ENCODE results near the gene SCAI. TPM values are rescaled to one million over a fixed set of nuclear protein-coding genes. Genes with fewer than 3 reads are reported as not detected.
"Not testable (repeated sequence)": the region's sequence is repeated elsewhere in the genome, so short reads cannot be mapped to it uniquely, and the experiment has no call there.

SCAI gene
- total and polyA plus RNA-seq, 2 donors = 1.8 to 25.1 TPM

DNA sequence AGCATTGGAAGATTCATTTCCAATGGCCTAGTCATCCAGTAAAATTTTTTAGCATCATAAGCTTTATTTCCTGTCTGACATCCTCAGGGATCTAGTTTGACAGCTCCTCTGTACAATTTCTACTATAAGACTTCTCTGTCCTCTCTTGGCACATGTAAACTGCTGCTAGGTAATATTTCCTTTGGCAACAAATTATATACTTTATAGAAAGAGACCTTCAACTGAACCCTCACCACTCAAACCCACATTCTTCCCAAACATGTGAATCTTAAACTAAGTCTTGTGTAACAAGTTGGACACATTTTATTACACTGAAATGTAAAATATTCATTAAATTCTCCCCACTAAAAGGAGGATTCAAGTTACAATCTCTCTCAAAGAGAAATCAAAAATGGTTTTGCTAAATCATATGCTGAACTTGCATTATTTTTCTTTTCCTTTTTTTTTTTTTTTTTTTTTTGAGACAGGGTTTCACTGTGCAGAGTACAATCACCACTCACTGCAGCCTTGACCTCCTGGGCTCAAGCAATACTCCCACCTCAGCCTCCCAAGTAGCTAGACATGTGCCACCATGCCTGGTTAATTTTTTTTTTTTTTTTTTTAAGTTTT, 36.9 kb downstream of the SCAI start:
- no peak for DNase-seq (ENCODE audit: extremely low spot score)
- Histone ChIP-seq H3K36me3 (ENCODE audit: insufficient read depth) (no peaks in the 10 kb centered on the region), H3K4me3 (ENCODE audit: low read depth, low read length) (no peak overlapping the region), H3K27ac (ENCODE audit: low read depth) (no peak overlapping the region), H3K4me1 (ENCODE audit: insufficient read depth) (no peaks in the 10 kb centered on the region)

GRCh38 chr9:125103770-125104460, 39.4 kb downstream of the SCAI start:
- Histone ChIP-seq H3K4me1 (ENCODE audit: insufficient read depth) (no peaks in the 10 kb centered on the region), H3K27ac (ENCODE audit: low read depth) (no peak overlapping the region), H3K36me3 (ENCODE audit: insufficient read depth) (no peaks in the 10 kb centered on the region), H3K4me3 (ENCODE audit: low read depth, low read length) (no peak overlapping the region)
- no peak for DNase-seq (ENCODE audit: extremely low spot score)
- 69% methylated on average over 3 of the region's 3 CpGs for WGBS

- no peaks in the 10 kb centered on the region for H3K36me3 ChIP-seq (ENCODE audit: insufficient read depth)
- WGBS = 97% methylated on average over 1 of the region's 1 CpG
- no peaks in the 10 kb centered on the region for H3K4me1 ChIP-seq (ENCODE audit: insufficient read depth)
- DNase-seq (ENCODE audit: extremely low spot score) = no peak
- no peak overlapping the region for H3K4me3 ChIP-seq (ENCODE audit: low read depth, low read length)
- H3K27ac ChIP-seq (ENCODE audit: low read depth) = no peak overlapping the region
Observed at GRCh38 chr9:125103021-125103420, 40.3 kb downstream of the SCAI start.

DNA sequence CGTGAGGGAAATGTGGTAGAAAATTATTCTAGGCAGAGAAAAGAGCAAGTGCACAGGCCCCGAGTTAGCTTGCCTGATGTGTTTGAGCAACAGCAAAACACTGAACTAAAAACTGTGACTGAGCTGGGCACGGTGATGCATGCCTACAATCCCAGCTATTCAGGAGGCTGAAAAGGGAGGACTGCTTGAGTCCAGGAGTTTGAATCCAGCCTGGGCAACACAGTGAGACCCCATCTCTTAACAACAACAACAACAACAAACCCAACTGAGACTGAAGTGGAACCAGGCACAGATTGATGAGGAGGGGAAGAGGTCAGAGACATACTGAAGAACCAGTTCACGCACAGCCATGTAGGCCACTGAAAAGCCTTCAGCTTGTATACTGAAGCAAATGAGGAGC, 42.5 kb downstream of the SCAI start:
- Histone ChIP-seq H3K27ac (ENCODE audit: low read depth) (no peak overlapping the region), H3K4me1 (ENCODE audit: insufficient read depth) (no peaks in the 10 kb centered on the region), H3K36me3 (ENCODE audit: insufficient read depth) (no peaks in the 10 kb centered on the region), H3K4me3 (ENCODE audit: low read depth, low read length) (no peak overlapping the region)
- no peak for DNase-seq (ENCODE audit: extremely low spot score)
- WGBS = 89% methylated on average over 4 of the region's 4 CpGs

GRCh38 chr9:125099816-125100215, 43.5 kb downstream of the SCAI start:
- WGBS = 83% methylated on average over 3 of the region's 3 CpGs
- no peak overlapping the region for H3K27ac ChIP-seq (ENCODE audit: low read depth)
- peak overlapping the region; percentile 3 for H3K4me3 ChIP-seq (ENCODE audit: low read depth, low read length)
- no peak for DNase-seq (ENCODE audit: extremely low spot score)
- no peaks in the 10 kb centered on the region for H3K4me1 ChIP-seq (ENCODE audit: insufficient read depth)
- H3K36me3 ChIP-seq (ENCODE audit: insufficient read depth) = no peaks in the 10 kb centered on the region

GRCh38 chr9:125095821-125096443, 47.4 kb downstream of the SCAI start:
- 98% methylated on average over 2 of the region's 2 CpGs for WGBS
- DNase-seq (ENCODE audit: extremely low spot score) = no peak
- no peak overlapping the region for H3K27ac ChIP-seq (ENCODE audit: low read depth)
- no peaks in the 10 kb centered on the region for H3K4me1 ChIP-seq (ENCODE audit: insufficient read depth)
- no peak overlapping the region for H3K4me3 ChIP-seq (ENCODE audit: low read depth, low read length)
- H3K36me3 ChIP-seq (ENCODE audit: insufficient read depth) = no peaks in the 10 kb centered on the region

DNA sequence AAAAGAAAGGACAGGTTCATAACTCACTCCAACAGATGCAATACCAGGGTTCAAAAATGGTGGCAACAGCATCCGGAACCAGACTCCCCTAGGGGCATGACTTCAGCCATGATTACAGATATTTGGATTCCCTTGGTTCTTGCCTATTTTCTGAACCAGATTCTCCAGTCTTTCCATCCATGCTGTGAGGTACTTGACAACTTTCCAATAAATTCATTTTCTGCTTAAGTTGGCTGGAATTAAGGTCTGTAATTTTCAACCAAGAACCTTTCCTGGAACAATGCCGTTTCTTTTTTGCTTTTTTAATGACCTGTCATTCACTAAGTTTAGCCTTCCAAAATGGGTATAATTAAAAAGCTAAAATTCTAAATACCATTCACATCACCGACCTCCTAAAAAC, 52.2 kb downstream of the SCAI start:
- WGBS = 83% methylated on average over 3 of the region's 3 CpGs

GRCh38 chr9:125089331-125089730, 54.0 kb downstream of the SCAI start:
- H3K4me1 ChIP-seq (ENCODE audit: insufficient read depth) = no peaks in the 10 kb centered on the region
- DNase-seq (ENCODE audit: extremely low spot score) = no peak
- no peaks in the 10 kb centered on the region for H3K36me3 ChIP-seq (ENCODE audit: insufficient read depth)
- no peak overlapping the region for H3K4me3 ChIP-seq (ENCODE audit: low read depth, low read length)
- H3K27ac ChIP-seq (ENCODE audit: low read depth) = no peak overlapping the region

More for the DNA sequence above, 52.2 kb downstream of the SCAI start:
- Histone ChIP-seq H3K27ac (ENCODE audit: low read depth) (no peak overlapping the region), H3K4me1 (ENCODE audit: insufficient read depth) (no peaks in the 10 kb centered on the region), H3K4me3 (ENCODE audit: low read depth, low read length) (no peak overlapping the region), H3K36me3 (ENCODE audit: insufficient read depth) (no peaks in the 10 kb centered on the region)
- no peak for DNase-seq (ENCODE audit: extremely low spot score)

- Histone ChIP-seq H3K36me3 (ENCODE audit: insufficient read depth) (no peaks in the 10 kb centered on the region), H3K27ac (ENCODE audit: low read depth) (no peak overlapping the region), H3K4me1 (ENCODE audit: insufficient read depth) (no peaks in the 10 kb centered on the region), H3K4me3 (ENCODE audit: low read depth, low read length) (no peak overlapping the region)
- WGBS = 86% methylated on average over 5 of the region's 5 CpGs
- no peak for DNase-seq (ENCODE audit: extremely low spot score)
Observed at GRCh38 chr9:125088752-125089151, 54.6 kb downstream of the SCAI start.

DNA sequence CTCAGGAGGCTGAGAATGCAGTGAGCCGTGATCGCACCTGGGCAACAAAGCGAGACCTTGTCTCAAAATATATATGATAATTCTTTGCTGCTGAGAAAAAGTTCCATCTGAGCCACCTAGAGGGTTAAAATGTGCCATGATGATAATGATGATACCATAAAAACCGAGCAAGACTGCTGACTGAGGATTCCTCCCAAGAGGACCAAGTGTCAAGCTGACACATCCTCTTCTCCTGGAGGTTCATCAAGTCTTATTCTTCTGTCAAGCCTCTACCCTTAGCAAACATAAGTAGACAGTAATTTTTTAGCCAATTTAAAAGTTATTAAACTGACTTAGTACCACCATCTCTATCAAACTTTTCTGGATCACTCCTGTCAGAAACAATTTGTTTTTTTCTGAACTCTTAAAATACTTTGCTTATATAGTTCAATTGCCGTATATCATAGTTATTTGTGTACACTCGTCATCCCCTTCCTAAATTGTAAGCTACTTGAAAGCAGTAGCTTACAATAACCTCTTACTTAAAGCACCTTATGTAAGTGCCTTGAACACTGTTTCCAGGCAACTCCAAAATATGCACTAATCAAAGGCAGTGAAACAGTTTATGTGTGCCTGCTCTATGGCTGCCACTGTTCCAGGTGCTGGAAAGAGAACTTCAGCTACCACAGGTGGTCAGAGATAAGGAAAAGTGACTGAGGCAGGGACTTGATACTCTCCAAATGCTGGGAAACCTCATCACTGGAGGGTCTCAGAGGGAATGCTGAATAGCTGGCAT, 57.4 kb downstream of the SCAI start:
- Histone ChIP-seq H3K27ac (ENCODE audit: low read depth) (no peak overlapping the region), H3K4me3 (ENCODE audit: low read depth, low read length) (no peak overlapping the region), H3K36me3 (ENCODE audit: insufficient read depth) (no peaks in the 10 kb centered on the region), H3K4me1 (ENCODE audit: insufficient read depth) (no peaks in the 10 kb centered on the region)
- no peak for DNase-seq (ENCODE audit: extremely low spot score)
- 81% methylated on average over 6 of the region's 6 CpGs for WGBS

- not testable (repeated sequence) for H3K4me3 ChIP-seq (ENCODE audit: low read depth, low read length); H3K27ac ChIP-seq (ENCODE audit: low read depth); DNase-seq (ENCODE audit: extremely low spot score); H3K36me3 ChIP-seq (ENCODE audit: insufficient read depth); H3K4me1 ChIP-seq (ENCODE audit: insufficient read depth)
- 80% methylated on average over 6 of the region's 6 CpGs for WGBS
Observed at GRCh38 chr9:125082197-125082596, 61.1 kb downstream of the SCAI start.

- not testable (repeated sequence) for DNase-seq (ENCODE audit: extremely low spot score); H3K27ac ChIP-seq (ENCODE audit: low read depth); H3K4me1 ChIP-seq (ENCODE audit: insufficient read depth); H3K4me3 ChIP-seq (ENCODE audit: low read depth, low read length); H3K36me3 ChIP-seq (ENCODE audit: insufficient read depth)
- 92% methylated on average over 2 of the region's 2 CpGs for WGBS
Observed at GRCh38 chr9:125080797-125081196, 62.5 kb downstream of the SCAI start.

DNA sequence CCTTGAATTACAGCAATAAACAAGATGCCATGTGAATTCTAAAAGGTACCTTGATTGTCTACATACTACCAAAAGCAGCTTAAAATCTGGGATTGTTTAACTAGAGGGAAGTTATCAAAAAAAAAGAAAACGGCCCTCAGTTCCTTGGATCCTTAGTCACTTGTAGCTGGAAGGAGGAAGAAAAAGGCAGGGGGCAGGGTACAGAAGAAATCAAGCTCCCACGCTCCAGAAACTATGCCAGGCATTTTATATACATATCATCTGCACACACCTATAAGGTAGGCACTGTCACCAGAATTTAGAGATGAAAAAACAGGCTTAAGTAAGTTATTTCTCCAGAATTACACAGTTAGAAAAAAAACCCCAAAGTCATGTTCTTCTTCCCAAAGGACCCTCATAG, 63.4 kb downstream of the SCAI start:
- 74% methylated on average over 2 of the region's 2 CpGs for WGBS
- no peak overlapping the region for H3K4me3 ChIP-seq (ENCODE audit: low read depth, low read length)
- no peak overlapping the region for H3K27ac ChIP-seq (ENCODE audit: low read depth)
- no peaks in the 10 kb centered on the region for H3K36me3 ChIP-seq (ENCODE audit: insufficient read depth)
- no peaks in the 10 kb centered on the region for H3K4me1 ChIP-seq (ENCODE audit: insufficient read depth)
- no peak for DNase-seq (ENCODE audit: extremely low spot score)

- Histone ChIP-seq H3K4me1 (ENCODE audit: insufficient read depth) (no peaks in the 10 kb centered on the region), H3K4me3 (ENCODE audit: low read depth, low read length) (no peak overlapping the region), H3K27ac (ENCODE audit: low read depth) (no peak overlapping the region), H3K36me3 (ENCODE audit: insufficient read depth) (no peaks in the 10 kb centered on the region)
- no peak for DNase-seq (ENCODE audit: extremely low spot score)
- WGBS = 95% methylated on average over 7 of the region's 7 CpGs
Observed at GRCh38 chr9:125075997-125076396, 67.3 kb downstream of the SCAI start.

All from urinary bladder (tissue), 4 donors.